HepG2 (cell line): ENCODE data around the gene TSACC. TPM values are rescaled to one million over a fixed set of nuclear protein-coding genes. Genes with fewer than 3 reads are reported as not detected.

Experiments used
- ARNT2 ChIP-seq: sonication (generic); formaldehyde crosslinking; IDR thresholded peaks from 2 replicates; pipeline ENCODE4 v1.8.0; 2022; ENCODE audit warnings: mild to moderate bottlenecking, low read depth, missing genetic modification reagents, moderate library complexity
- ASH2L ChIP-seq: fragments of 300-600, 200-600 bp; sonication (generic); IDR thresholded peaks from 2 replicates; pipeline ENCODE4 v1.7.0; 2017; ENCODE audit warnings: low read depth, mild to moderate bottlenecking, moderate library complexity, mixed read lengths, low read length; ENCODE audit not compliant: insufficient read length
- ATM ChIP-seq: fragments of 450-650 bp; IDR thresholded peaks from 2 replicates; pipeline ENCODE4 v1.7.1; 2017; ENCODE audit warnings: mild to moderate bottlenecking, borderline replicate concordance
- BATF2 ChIP-seq: sonication (generic); formaldehyde crosslinking; IDR thresholded peaks from 2 replicates; pipeline ENCODE4 v1.8.0; 2022; ENCODE audit warnings: mild to moderate bottlenecking, missing genetic modification reagents, moderate library complexity
- CBX2 ChIP-seq, 2 experiments: fragments of 200-600 bp in 1 of 2; sonication (generic); formaldehyde crosslinking in 1 of 2; IDR thresholded peaks; 2 replicates each; pipeline versions ENCODE4 v1.7.0 to v1.8.1; 2018 to 2022; ENCODE audit warnings: low read depth in 2 of 2, low read length in 1 of 2, mild to moderate bottlenecking in 1 of 2, missing genetic modification reagents in 1 of 2
- FOSL1 ChIP-seq: sonication (generic); formaldehyde crosslinking; IDR thresholded peaks from 2 replicates; pipeline ENCODE4 v1.9.0; 2021; ENCODE audit warnings: missing genetic modification reagents, borderline replicate concordance
- HNRNPLL ChIP-seq: fragments of 200-400 bp; formaldehyde crosslinking; IDR thresholded peaks from 2 replicates; pipeline ENCODE4 v1.6.1; 2017; ENCODE audit warnings: mild to moderate bottlenecking, low read depth, low read length; ENCODE audit not compliant: poor library complexity, severe bottlenecking
- IRX3 ChIP-seq: sonication (generic); formaldehyde crosslinking; IDR thresholded peaks from 2 replicates; pipeline ENCODE4 v1.8.1; 2023; ENCODE audit warnings: mild to moderate bottlenecking, low read depth, missing genetic modification reagents, borderline replicate concordance
- MAFF ChIP-seq: IDR thresholded peaks from 2 replicates; pipeline ENCODE4 v1.6.1; 2011; ENCODE audit warnings: low read depth, low read length, improper control_type of control experiment
- MAZ ChIP-seq, 2 experiments: sonication (generic) in 1 of 2; formaldehyde crosslinking in 1 of 2; IDR thresholded peaks; 2 replicates each; pipeline versions ENCODE4 v1.5.0 to v1.6.1; 2012 to 2020; ENCODE audit warnings: low read depth in 2 of 2, mild to moderate bottlenecking in 2 of 2, borderline replicate concordance in 1 of 2, improper control_type of control experiment in 1 of 2, low read length in 1 of 2, missing genetic modification reagents in 1 of 2, moderate library complexity in 1 of 2
- PLSCR1 ChIP-seq: sonication (generic); formaldehyde crosslinking; IDR thresholded peaks from 2 replicates; pipeline ENCODE4 v1.5.0; 2020; ENCODE audit warnings: missing genetic modification reagents, mild to moderate bottlenecking, borderline replicate concordance
- RFX1 ChIP-seq: fragments of 450-650 bp; IDR thresholded peaks from 2 replicates; pipeline ENCODE4 v1.6.1; 2017
- SRSF4 ChIP-seq: fragments of 200-400 bp; formaldehyde crosslinking; IDR thresholded peaks from one replicate; pipeline ENCODE4 v1.6.1; 2018; ENCODE audit warnings: mild to moderate bottlenecking, low read depth, low read length, moderate library complexity; ENCODE audit not compliant: poor library complexity, severe bottlenecking
- TERF1 ChIP-seq: sonication (generic); formaldehyde crosslinking; IDR thresholded peaks from 2 replicates; pipeline ENCODE4 v1.8.0; 2022; ENCODE audit warnings: mild to moderate bottlenecking, missing genetic modification reagents, moderate library complexity
- ZFP1 ChIP-seq: IDR thresholded peaks from 2 replicates; pipeline ENCODE4 v1.6.1; 2016
- ZNF205 ChIP-seq: IDR thresholded peaks from 2 replicates; pipeline ENCODE4 v1.6.1; 2018; ENCODE audit warnings: missing biosample characterization, missing genetic modification reagents
- ZNF280D ChIP-seq: sonication (generic); formaldehyde crosslinking; IDR thresholded peaks from 2 replicates; pipeline ENCODE4 v1.5.1; 2020; ENCODE audit warnings: mild to moderate bottlenecking, missing genetic modification reagents
- ZNF703 ChIP-seq: sonication (generic); formaldehyde crosslinking; IDR thresholded peaks from 2 replicates; pipeline ENCODE4 v1.5.1; 2020; ENCODE audit warnings: missing genetic modification reagents, mild to moderate bottlenecking, moderate library complexity, borderline replicate concordance
- ZNF737 ChIP-seq: sonication (generic); formaldehyde crosslinking; IDR thresholded peaks from 2 replicates; pipeline ENCODE4 v1.5.0; 2020; ENCODE audit warnings: missing genetic modification reagents, mild to moderate bottlenecking, borderline replicate concordance
- ZSCAN12 ChIP-seq: sonication (generic); formaldehyde crosslinking; IDR thresholded peaks from 2 replicates; pipeline ENCODE4 v1.9.0; 2021; ENCODE audit warnings: mild to moderate bottlenecking, missing genetic modification reagents
- ZZZ3 ChIP-seq: sonication (generic); formaldehyde crosslinking; IDR thresholded peaks from 2 replicates; pipeline ENCODE4 v1.4.0; 2020; ENCODE audit warnings: missing genetic modification reagents, mild to moderate bottlenecking, borderline replicate concordance
- polyA plus RNA-seq, 8 experiments: library from polyadenylated mRNA; depleted of rRNA in 3 of 8; stranded (reverse) in 7 of 8; unstranded in 1 of 8; fragments of >200 nt; fragmentation: Illumina TruSeq in 4 of 8; extraction: Trizol in 4 of 8; gene quantifications; 2 replicates each; pipeline versions ENCODE4 v1.2.1 to v1.2.3, GENCODE V29; 2011 to 2016; ENCODE audit warnings: low read depth in 4 of 8, missing spikeins in 1 of 8, mixed read lengths in 1 of 8; ENCODE audit not compliant: insufficient read depth in 1 of 8
- total RNA-seq, 5 experiments: library from RNA; depleted of rRNA; stranded (reverse); fragments of >200 nt; fragmentation: Illumina TruSeq; extraction: Trizol; gene quantifications; 2 replicates each; pipeline ENCODE4 v1.2.3, GENCODE V29; 2016; ENCODE audit warnings: low read depth in 1 of 5

Gene TSACC
- total and polyA plus RNA-seq, 2 of the 13 experiments (the other 11 are each of a cell fraction or from before 2014, with no cell fraction given), result 1.5 to 2.6 TPM

GRCh38 chr1:156368157-156368658 is 29.9 kb downstream of the TSACC start (continued):
- TF ChIP-seq BATF2, result no peak
- no peak for TF ChIP-seq HNRNPLL
- TF ChIP-seq RFX1, result no peak
- 0 out of 2 replicates have a peak, but pooled peaks have one; percentile 19 for TF ChIP-seq IRX3
- TF ChIP-seq SRSF4, result no peak
- no peak for TF ChIP-seq ZZZ3
- no peak for TF ChIP-seq ZNF737 (CRISPR knock-in tag)
- TF ChIP-seq CBX2 (IDR thresholded peaks at IDR 0.05; ENCODE audit: low read depth, low read length), result no peak
- no peak for TF ChIP-seq CBX2 (CRISPR knock-in tag; IDR thresholded peaks at IDR 0.05; ENCODE audit: low read depth)
- no peak for TF ChIP-seq MAZ (IDR thresholded peaks at IDR 0.05; ENCODE audit: borderline replicate concordance, low read depth, low read length)
- TF ChIP-seq MAZ (CRISPR knock-in tag; IDR thresholded peaks at IDR 0.05; ENCODE audit: low read depth), result no peak
- TF ChIP-seq ZFP1 (CRISPR knock-in tag), result no peak
- TF ChIP-seq ARNT2, result no peak
- TF ChIP-seq ZNF280D (CRISPR knock-in tag), result no peak
- no peak for TF ChIP-seq FOSL1
- TF ChIP-seq ZNF703, result no peak
- TF ChIP-seq ATM, result no peak
- TF ChIP-seq PLSCR1, result 0 out of 2 replicates have a peak, but pooled peaks have one; percentile 24
- TF ChIP-seq ASH2L, result peak; percentile 15
- TF ChIP-seq ZSCAN12 (CRISPR knock-in tag), result no peak
- TF ChIP-seq MAFF, result no peak
- TF ChIP-seq TERF1 (CRISPR knock-in tag), result no peak
- no peak for TF ChIP-seq ZNF205 (CRISPR knock-in tag)
